Measurements from ENCODE around the gene KCMF1.

The KCMF1 gene

GRCh38 chr2:85088921-85089320 is 118.0 kb downstream of the KCMF1 start:
- DNase-seq: no peak

GRCh38 chr2:85089585-85089984 is 118.6 kb downstream of the KCMF1 start:
- DNase-seq: no peak

GRCh38 chr2:85091838-85092237 is 120.9 kb downstream of the KCMF1 start:
- DNase-seq: no peak

- DNase-seq: no peak
Measured at GRCh38 chr2:85095094-85095493, 124.1 kb downstream of the KCMF1 start.

- no peak for DNase-seq
Measured at GRCh38 chr2:85096616-85097015, 125.7 kb downstream of the KCMF1 start.

- no peak for DNase-seq
Measured at GRCh38 chr2:85104228-85104627, 133.3 kb downstream of the KCMF1 start.

GRCh38 chr2:85106489-85107180 is 135.7 kb downstream of the KCMF1 start:
- DNase-seq: no peak

All from NCI-H1105 (cell line).